ENCODE data around the gene CYRIA. TPM values are rescaled to one million over a fixed set of nuclear protein-coding genes. Genes with fewer than 3 reads are reported as not detected.
A peak's percentile ranks its signal among the peaks of the same experiment; 100 is the strongest.

Gene CYRIA
- total and polyA plus RNA-seq, 4 donors, result 1.9 to 24.9 (median 7.9) TPM

GRCh38 chr2:16687955-16688354 is 22.3 kb upstream of the CYRIA start:
- WGBS, 2 donors, result 94 to 95% methylated on average over 4 of the region's 4 CpGs
- H3K27me3 ChIP-seq (ENCODE audit: control insufficient read depth in 1 of 2, insufficient read depth in 2 of 2, low read length in 1 of 2), result no peaks in the 10 kb centered on the region
- no peak for ATAC-seq (ENCODE audit: low FRiP score)
- no peak overlapping the region for H3K27ac ChIP-seq (ENCODE audit: low read depth in 1 of 2, low read length in 2 of 2)
- DNase-seq, result no peak
- no peaks in the 10 kb centered on the region for H3K36me3 ChIP-seq (ENCODE audit: control insufficient read depth in 1 of 2, insufficient read depth in 2 of 2, low read length in 1 of 2)
- H3K4me1 ChIP-seq (ENCODE audit: control insufficient read depth in 1 of 2, insufficient read depth in 2 of 2, low read length in 2 of 2), result no peaks in the 10 kb centered on the region
- no peak overlapping the region for H3K4me3 ChIP-seq (ENCODE audit: low read length in 2 of 2)
- intact Hi-C loops (cut with DNase I), result no loop called here
- H3K9me3 ChIP-seq (ENCODE audit: control insufficient read depth, low read length), result peaks cover 2% of the 10 kb centered on the region

DNA sequence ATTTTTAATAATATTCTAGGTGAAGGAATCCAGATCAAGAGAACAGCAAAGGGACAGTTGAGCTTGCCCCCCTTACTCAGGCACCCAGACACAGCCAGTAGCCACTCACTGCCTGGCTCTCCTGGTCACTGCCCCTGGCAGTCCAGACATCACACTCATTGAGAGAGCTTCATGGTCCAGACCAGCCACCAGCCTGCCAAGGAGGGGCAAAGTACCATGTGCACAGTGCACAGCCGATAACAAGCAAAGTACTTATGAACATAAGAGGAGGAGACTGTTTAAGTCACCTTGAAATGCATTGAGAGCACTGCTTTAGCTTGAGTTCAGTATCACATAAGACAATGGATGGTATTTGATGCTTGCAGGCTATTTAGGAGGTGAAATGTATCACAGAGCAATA is 21.6 kb upstream of the CYRIA start:
- H3K27me3 ChIP-seq (ENCODE audit: control insufficient read depth in 1 of 2, insufficient read depth in 2 of 2, low read length in 1 of 2), result no peaks in the 10 kb centered on the region
- ATAC-seq (ENCODE audit: low FRiP score), result no peak
- no peak for DNase-seq
- H3K27ac ChIP-seq (ENCODE audit: low read depth in 1 of 2, low read length in 2 of 2), result no peak overlapping the region
- H3K4me1 ChIP-seq (ENCODE audit: control insufficient read depth in 1 of 2, insufficient read depth in 2 of 2, low read length in 2 of 2), result no peaks in the 10 kb centered on the region
- intact Hi-C loops (cut with DNase I), result no loop called here
- H3K9me3 ChIP-seq (ENCODE audit: control insufficient read depth, low read length), result peaks cover 2% of the 10 kb centered on the region
- H3K4me3 ChIP-seq (ENCODE audit: low read length in 2 of 2), result no peak overlapping the region
- H3K36me3 ChIP-seq (ENCODE audit: control insufficient read depth in 1 of 2, insufficient read depth in 2 of 2, low read length in 1 of 2), result no peaks in the 10 kb centered on the region
- 98 to 100% methylated on average over 1 of the region's 1 CpG for WGBS, 2 donors

DNA sequence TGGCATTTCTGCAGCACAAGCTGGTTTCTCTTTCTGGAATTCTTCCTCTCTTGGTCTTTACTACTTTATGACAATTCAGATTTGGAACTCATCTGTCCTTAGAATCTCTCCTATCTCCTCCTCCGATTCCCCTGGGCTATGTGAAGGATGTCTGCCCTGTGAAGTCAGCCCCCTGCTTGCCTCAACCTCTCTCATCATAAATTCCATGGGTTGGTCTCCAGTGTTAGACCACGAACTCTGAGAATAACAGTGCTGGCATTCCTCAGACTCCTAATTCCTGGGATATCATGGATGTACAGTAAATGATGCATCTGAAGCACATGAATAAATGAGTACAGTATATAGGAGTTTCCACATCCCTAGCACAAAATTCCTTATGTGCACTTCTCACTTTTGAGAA is 21.0 kb upstream of the CYRIA start:
- H3K4me3 ChIP-seq (ENCODE audit: low read length in 2 of 2), result no peak overlapping the region
- no peaks in the 10 kb centered on the region for H3K4me1 ChIP-seq (ENCODE audit: control insufficient read depth in 1 of 2, insufficient read depth in 2 of 2, low read length in 2 of 2)
- DNase-seq (no peak), ATAC-seq (ENCODE audit: low FRiP score) (no peak)
- peaks cover 2% of the 10 kb centered on the region for H3K9me3 ChIP-seq (ENCODE audit: control insufficient read depth, low read length)
- WGBS, 2 donors, result 90 to 92% methylated on average over 2 of the region's 2 CpGs
- H3K27ac ChIP-seq (ENCODE audit: low read depth in 1 of 2, low read length in 2 of 2), result no peak overlapping the region
- no peaks in the 10 kb centered on the region for H3K36me3 ChIP-seq (ENCODE audit: control insufficient read depth in 1 of 2, insufficient read depth in 2 of 2, low read length in 1 of 2)
- intact Hi-C loops (cut with DNase I), result no loop called here
- H3K27me3 ChIP-seq (ENCODE audit: control insufficient read depth in 1 of 2, insufficient read depth in 2 of 2, low read length in 1 of 2), result no peaks in the 10 kb centered on the region

GRCh38 chr2:16685340-16685715 is 19.7 kb upstream of the CYRIA start:
- peaks cover 2% of the 10 kb centered on the region for H3K9me3 ChIP-seq (ENCODE audit: control insufficient read depth, low read length)
- no peak for DNase-seq
- no peak overlapping the region for H3K27ac ChIP-seq (ENCODE audit: low read depth in 1 of 2, low read length in 2 of 2)
- H3K4me1 ChIP-seq (ENCODE audit: control insufficient read depth in 1 of 2, insufficient read depth in 2 of 2, low read length in 2 of 2), result no peaks in the 10 kb centered on the region
- intact Hi-C loops (cut with DNase I), result no loop called here
- no peak overlapping the region for H3K4me3 ChIP-seq (ENCODE audit: low read length in 2 of 2)
- no peak for ATAC-seq (ENCODE audit: low FRiP score)
- no peaks in the 10 kb centered on the region for H3K36me3 ChIP-seq (ENCODE audit: control insufficient read depth in 1 of 2, insufficient read depth in 2 of 2, low read length in 1 of 2)
- no peaks in the 10 kb centered on the region for H3K27me3 ChIP-seq (ENCODE audit: control insufficient read depth in 1 of 2, insufficient read depth in 2 of 2, low read length in 1 of 2)

DNA sequence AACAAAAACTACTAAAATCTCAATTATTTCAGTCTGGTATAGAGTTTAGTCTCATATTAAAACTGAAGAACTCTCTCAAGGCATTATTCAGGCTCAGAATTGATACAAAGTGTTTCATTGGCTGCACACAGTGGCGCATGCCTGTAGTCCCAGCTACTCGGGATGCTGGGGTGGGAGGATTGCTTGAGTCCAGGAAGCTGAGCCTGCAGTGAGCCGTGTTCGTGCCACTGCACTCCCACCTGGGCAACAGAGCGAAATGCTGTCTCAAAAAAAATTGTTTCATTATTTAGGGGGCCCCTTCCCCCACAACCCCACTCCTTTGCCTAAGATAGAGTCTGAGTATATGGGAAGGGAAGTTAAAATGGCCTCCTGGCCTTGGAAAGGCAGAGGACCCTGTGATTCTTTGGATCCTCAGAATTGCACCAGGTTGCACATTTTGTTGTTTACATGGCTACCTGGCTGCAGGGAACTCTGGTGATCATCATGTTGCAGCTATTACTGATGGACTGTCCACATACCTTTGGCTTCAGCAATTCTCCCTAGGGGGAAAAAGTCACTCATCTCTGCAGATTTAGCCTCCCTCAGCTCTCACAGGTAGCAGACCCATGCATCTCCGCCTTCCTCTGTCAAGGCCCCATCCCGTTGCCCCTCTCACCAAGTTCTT is 19.2 kb upstream of the CYRIA start:
- Histone ChIP-seq H3K4me3 (ENCODE audit: low read length in 2 of 2) (no peak overlapping the region), H3K36me3 (ENCODE audit: control insufficient read depth in 1 of 2, insufficient read depth in 2 of 2, low read length in 1 of 2) (no peaks in the 10 kb centered on the region), H3K27ac (ENCODE audit: low read depth in 1 of 2, low read length in 2 of 2) (no peak overlapping the region), H3K27me3 (ENCODE audit: control insufficient read depth in 1 of 2, insufficient read depth in 2 of 2, low read length in 1 of 2) (no peaks in the 10 kb centered on the region), H3K9me3 (ENCODE audit: control insufficient read depth, low read length) (peaks cover 2% of the 10 kb centered on the region), H3K4me1 (ENCODE audit: control insufficient read depth in 1 of 2, insufficient read depth in 2 of 2, low read length in 2 of 2) (no peaks in the 10 kb centered on the region)
- WGBS, 2 donors, result 81 to 84% methylated on average over 7 of the region's 7 CpGs
- DNase-seq (no peak), ATAC-seq (ENCODE audit: low FRiP score) (no peak)
- intact Hi-C loops (cut with DNase I), result no loop called here

- no peak overlapping the region for H3K27ac ChIP-seq (ENCODE audit: low read depth in 1 of 2, low read length in 2 of 2)
- peaks cover 3% of the 10 kb centered on the region for H3K9me3 ChIP-seq (ENCODE audit: control insufficient read depth, low read length)
- no peaks in the 10 kb centered on the region for H3K36me3 ChIP-seq (ENCODE audit: control insufficient read depth in 1 of 2, insufficient read depth in 2 of 2, low read length in 1 of 2)
- intact Hi-C loops (cut with DNase I), result no loop called here
- H3K27me3 ChIP-seq (ENCODE audit: control insufficient read depth in 1 of 2, insufficient read depth in 2 of 2, low read length in 1 of 2), result no peaks in the 10 kb centered on the region
- H3K4me1 ChIP-seq (ENCODE audit: control insufficient read depth in 1 of 2, insufficient read depth in 2 of 2, low read length in 2 of 2), result no peaks in the 10 kb centered on the region
- WGBS, 2 donors, result 95 to 97% methylated on average over 3 of the region's 3 CpGs
- DNase-seq, result no peak
- no peak overlapping the region for H3K4me3 ChIP-seq (ENCODE audit: low read length in 2 of 2)
- no peak for ATAC-seq (ENCODE audit: low FRiP score)
Observed at GRCh38 chr2:16683576-16683975, 17.9 kb upstream of the CYRIA start.

DNA sequence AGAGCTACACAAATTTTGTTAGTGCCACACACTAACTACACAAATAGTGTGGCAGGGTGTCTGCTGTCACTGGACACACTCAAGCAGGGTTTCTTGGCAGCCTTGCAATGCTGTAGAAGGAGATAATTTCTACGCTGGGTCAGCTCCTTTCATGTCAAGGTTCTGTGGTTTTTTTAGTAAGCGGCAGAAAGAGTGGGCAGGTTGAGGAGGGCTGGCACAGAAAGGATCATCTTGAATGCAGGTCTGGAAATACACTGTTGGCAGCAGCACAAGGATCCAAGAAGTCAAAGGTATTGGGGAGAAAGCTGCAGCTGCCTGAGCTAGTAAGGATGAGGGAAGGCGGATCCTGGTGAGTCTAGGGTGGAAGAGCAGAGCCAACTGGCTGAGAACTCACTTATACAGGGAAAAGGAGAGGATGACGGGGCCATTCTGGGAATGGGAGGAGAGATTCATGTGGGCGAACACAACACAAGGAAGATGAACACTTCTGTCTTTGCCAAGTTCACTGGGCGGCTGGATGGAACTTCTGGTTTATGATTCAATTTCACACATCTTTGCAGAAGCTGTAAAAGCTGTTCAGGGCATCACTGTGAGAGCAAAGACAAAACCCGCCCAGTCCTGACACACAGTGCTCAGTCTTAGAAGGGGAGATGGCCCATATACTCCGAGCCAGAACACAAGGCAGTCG is 16.9 kb upstream of the CYRIA start:
- H3K4me1 ChIP-seq (ENCODE audit: control insufficient read depth in 1 of 2, insufficient read depth in 2 of 2, low read length in 2 of 2), result no peaks in the 10 kb centered on the region
- ATAC-seq (ENCODE audit: low FRiP score) (peak; percentile 64), DNase-seq (peak in 1 of 2 donors; percentile 51)
- H3K27me3 ChIP-seq (ENCODE audit: control insufficient read depth in 1 of 2, insufficient read depth in 2 of 2, low read length in 1 of 2), result no peaks in the 10 kb centered on the region
- intact Hi-C loops (cut with DNase I), result no loop called here
- H3K36me3 ChIP-seq (ENCODE audit: control insufficient read depth in 1 of 2, insufficient read depth in 2 of 2, low read length in 1 of 2), result no peaks in the 10 kb centered on the region
- peaks cover 3% of the 10 kb centered on the region for H3K9me3 ChIP-seq (ENCODE audit: control insufficient read depth, low read length)
- H3K27ac ChIP-seq (ENCODE audit: low read depth in 1 of 2, low read length in 2 of 2), result no peak overlapping the region
- 95% methylated on average over 9 of the region's 9 CpGs for WGBS, 2 donors
- no peak overlapping the region for H3K4me3 ChIP-seq (ENCODE audit: low read length in 2 of 2)

DNA sequence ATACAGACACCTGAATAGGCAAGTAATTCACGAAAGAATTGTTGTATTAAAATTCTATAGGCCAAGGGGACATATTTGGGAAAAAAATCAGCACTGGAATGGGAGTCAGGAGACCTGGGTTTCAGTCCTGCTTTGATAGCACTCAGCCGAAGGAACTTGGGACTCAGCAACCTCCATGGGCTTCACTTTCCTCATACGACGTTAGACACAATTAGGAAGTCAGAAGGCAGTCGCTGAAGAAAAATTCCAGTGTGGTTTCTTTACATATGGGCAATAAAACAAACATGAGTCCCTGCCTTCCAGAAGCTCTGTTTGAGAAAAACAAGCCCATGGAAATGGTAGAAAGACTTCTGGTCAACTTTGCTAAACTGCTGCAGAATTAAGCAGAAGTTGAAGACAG is 15.1 kb upstream of the CYRIA start:
- no peaks in the 10 kb centered on the region for H3K4me1 ChIP-seq (ENCODE audit: control insufficient read depth in 1 of 2, insufficient read depth in 2 of 2, low read length in 2 of 2)
- intact Hi-C loops (cut with DNase I), result no loop called here
- peaks cover 2% of the 10 kb centered on the region for H3K9me3 ChIP-seq (ENCODE audit: control insufficient read depth, low read length)
- ATAC-seq (ENCODE audit: low FRiP score), result no peak
- no peak overlapping the region for H3K4me3 ChIP-seq (ENCODE audit: low read length in 2 of 2)
- H3K27ac ChIP-seq (ENCODE audit: low read depth in 1 of 2, low read length in 2 of 2), result no peak overlapping the region
- no peaks in the 10 kb centered on the region for H3K36me3 ChIP-seq (ENCODE audit: control insufficient read depth in 1 of 2, insufficient read depth in 2 of 2, low read length in 1 of 2)
- no peaks in the 10 kb centered on the region for H3K27me3 ChIP-seq (ENCODE audit: control insufficient read depth in 1 of 2, insufficient read depth in 2 of 2, low read length in 1 of 2)
- no peak for DNase-seq
- 72 to 80% methylated on average over 5 of the region's 5 CpGs for WGBS, 2 donors

GRCh38 chr2:16680304-16680703 is 14.7 kb upstream of the CYRIA start:
- DNase-seq (no peak), ATAC-seq (ENCODE audit: low FRiP score) (no peak)
- no peaks in the 10 kb centered on the region for H3K36me3 ChIP-seq (ENCODE audit: control insufficient read depth in 1 of 2, insufficient read depth in 2 of 2, low read length in 1 of 2)
- H3K4me1 ChIP-seq (ENCODE audit: control insufficient read depth in 1 of 2, insufficient read depth in 2 of 2, low read length in 2 of 2), result no peaks in the 10 kb centered on the region
- no peaks in the 10 kb centered on the region for H3K27me3 ChIP-seq (ENCODE audit: control insufficient read depth in 1 of 2, insufficient read depth in 2 of 2, low read length in 1 of 2)
- no peak overlapping the region for H3K27ac ChIP-seq (ENCODE audit: low read depth in 1 of 2, low read length in 2 of 2)
- intact Hi-C loops (cut with DNase I), result no loop called here
- no peak overlapping the region for H3K4me3 ChIP-seq (ENCODE audit: low read length in 2 of 2)
- WGBS, 2 donors, result 66 to 76% methylated on average over 1 of the region's 1 CpG
- H3K9me3 ChIP-seq (ENCODE audit: control insufficient read depth, low read length), result peaks cover 3% of the 10 kb centered on the region

Data from aorta (tissue), 5 donors.